Measurements from ENCODE around the gene TMEM143.
A peak's percentile ranks its signal among the peaks of the same experiment; 100 is the strongest.

Gene TMEM143

GRCh38 chr19:48365602-48366001, 1.9 kb upstream of the TMEM143 start:
- peaks cover 23% of the 10 kb centered on the region for H3K4me1 ChIP-seq (ENCODE audit: insufficient read depth, low read length)
- H3K79me2 ChIP-seq (ENCODE audit: insufficient read depth, low read length), result peaks cover 5% of the 10 kb centered on the region
- peaks cover 4% of the 10 kb centered on the region; the same call in 1 of the 2 replicates for H3K36me3 ChIP-seq (ENCODE audit: insufficient read depth, low read length)
- H4K20me1 ChIP-seq (ENCODE audit: insufficient read depth, low read length), result no peaks in the 10 kb centered on the region
- DNase-seq (no peak), ATAC-seq (ENCODE audit: insufficient read depth, low read depth) (no peak)
- no peak overlapping the region for H3K27ac ChIP-seq (ENCODE audit: low read length)
- no peak overlapping the region for H3K4me3 ChIP-seq (ENCODE audit: low read depth in 1 of 2, low read length in 2 of 2)
- peak overlapping the region; percentile 53 for H2AFZ ChIP-seq (ENCODE audit: low read depth, low read length)
- no peaks in the 10 kb centered on the region for H3K27me3 ChIP-seq (ENCODE audit: insufficient read depth, low read length, poor library complexity)
- no peak for TF ChIP-seq EZH2 (IDR thresholded peaks at IDR 0.05; ENCODE audit: borderline replicate concordance, low read depth, low read length, severe bottlenecking)
- TF ChIP-seq, protein P1, sequence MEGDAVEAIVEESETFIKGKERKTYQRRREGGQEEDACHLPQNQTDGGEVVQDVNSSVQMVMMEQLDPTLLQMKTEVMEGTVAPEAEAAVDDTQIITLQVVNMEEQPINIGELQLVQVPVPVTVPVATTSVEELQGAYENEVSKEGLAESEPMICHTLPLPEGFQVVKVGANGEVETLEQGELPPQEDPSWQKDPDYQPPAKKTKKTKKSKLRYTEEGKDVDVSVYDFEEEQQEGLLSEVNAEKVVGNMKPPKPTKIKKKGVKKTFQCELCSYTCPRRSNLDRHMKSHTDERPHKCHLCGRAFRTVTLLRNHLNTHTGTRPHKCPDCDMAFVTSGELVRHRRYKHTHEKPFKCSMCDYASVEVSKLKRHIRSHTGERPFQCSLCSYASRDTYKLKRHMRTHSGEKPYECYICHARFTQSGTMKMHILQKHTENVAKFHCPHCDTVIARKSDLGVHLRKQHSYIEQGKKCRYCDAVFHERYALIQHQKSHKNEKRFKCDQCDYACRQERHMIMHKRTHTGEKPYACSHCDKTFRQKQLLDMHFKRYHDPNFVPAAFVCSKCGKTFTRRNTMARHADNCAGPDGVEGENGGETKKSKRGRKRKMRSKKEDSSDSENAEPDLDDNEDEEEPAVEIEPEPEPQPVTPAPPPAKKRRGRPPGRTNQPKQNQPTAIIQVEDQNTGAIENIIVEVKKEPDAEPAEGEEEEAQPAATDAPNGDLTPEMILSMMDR (IDR thresholded peaks at IDR 0.05; ENCODE audit: borderline replicate concordance, extremely low read depth, low read length, poor library complexity, severe bottlenecking), result no peak
- H3K4me2 ChIP-seq (ENCODE audit: insufficient read depth, low read length), result no peak overlapping the region
- H3K9me3 ChIP-seq (ENCODE audit: insufficient read depth, low read length, severe bottlenecking), result no peaks in the 10 kb centered on the region
- H3K9ac ChIP-seq (ENCODE audit: low read depth, low read length), result no peak overlapping the region

GRCh38 chr19:48364598-48365348, 1.0 kb upstream of the TMEM143 start:
- Histone ChIP-seq H3K9ac (ENCODE audit: low read depth, low read length) (peak overlapping the region; percentile 56), H3K4me1 (ENCODE audit: insufficient read depth, low read length) (peaks cover 23% of the 10 kb centered on the region), H2AFZ (ENCODE audit: low read depth, low read length) (peak overlapping the region; percentile 86), H3K27ac (ENCODE audit: low read length) (peak overlapping the region; percentile 96), H3K36me3 (ENCODE audit: insufficient read depth, low read length) (peaks cover 4% of the 10 kb centered on the region), H3K27me3 (ENCODE audit: insufficient read depth, low read length, poor library complexity) (no peaks in the 10 kb centered on the region), H4K20me1 (ENCODE audit: insufficient read depth, low read length) (no peaks in the 10 kb centered on the region), H3K4me3 (ENCODE audit: low read depth in 1 of 2, low read length in 2 of 2) (peak overlapping the region in 1 of 2 experiments; percentile 53; a peak in 2 of 4 replicates), H3K4me2 (ENCODE audit: insufficient read depth, low read length) (peak overlapping the region; percentile 60), H3K79me2 (ENCODE audit: insufficient read depth, low read length) (peaks cover 5% of the 10 kb centered on the region), H3K9me3 (ENCODE audit: insufficient read depth, low read length, severe bottlenecking) (no peaks in the 10 kb centered on the region)
- TF ChIP-seq EZH2 (IDR thresholded peaks at IDR 0.05; ENCODE audit: borderline replicate concordance, low read depth, low read length, severe bottlenecking), result no peak
- TF ChIP-seq, protein P1 (IDR thresholded peaks at IDR 0.05; ENCODE audit: borderline replicate concordance, extremely low read depth, low read length, poor library complexity, severe bottlenecking), result no peak
- DNase-seq (no peak), ATAC-seq (ENCODE audit: insufficient read depth, low read depth) (no peak)

DNA sequence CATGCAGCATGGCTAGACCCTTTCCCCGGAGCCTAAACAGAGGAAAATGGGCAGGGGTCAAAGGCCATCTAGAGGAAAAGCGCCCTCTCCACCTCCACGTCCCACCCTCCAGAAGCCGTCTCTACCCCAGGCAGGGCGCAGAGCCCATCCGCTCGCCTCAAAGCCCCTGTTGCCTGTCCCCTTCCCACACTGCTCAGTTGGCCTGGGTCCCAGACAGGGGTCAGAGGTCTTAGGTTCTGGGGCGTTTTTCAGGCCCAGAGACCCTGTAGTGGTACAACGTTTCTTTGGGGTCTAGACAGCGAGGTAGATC, 285 bp downstream of the TMEM143 start:
- peak overlapping the region; percentile 91 for H2AFZ ChIP-seq (ENCODE audit: low read depth, low read length)

More for the DNA sequence above, 285 bp downstream of the TMEM143 start:
- DNase-seq (no peak), ATAC-seq (ENCODE audit: insufficient read depth, low read depth) (peak; percentile 18)
- H3K36me3 ChIP-seq (ENCODE audit: insufficient read depth, low read length), result peaks cover 4% of the 10 kb centered on the region
- H4K20me1 ChIP-seq (ENCODE audit: insufficient read depth, low read length), result no peaks in the 10 kb centered on the region
- peaks cover 5% of the 10 kb centered on the region for H3K79me2 ChIP-seq (ENCODE audit: insufficient read depth, low read length)
- TF ChIP-seq, protein P1 (IDR thresholded peaks at IDR 0.05; ENCODE audit: borderline replicate concordance, extremely low read depth, low read length, poor library complexity, severe bottlenecking), result no peak
- no peak for TF ChIP-seq EZH2 (IDR thresholded peaks at IDR 0.05; ENCODE audit: borderline replicate concordance, low read depth, low read length, severe bottlenecking)
- no peaks in the 10 kb centered on the region for H3K9me3 ChIP-seq (ENCODE audit: insufficient read depth, low read length, severe bottlenecking)
- peak overlapping the region; percentile 63 to 81 for H3K4me3 ChIP-seq (ENCODE audit: low read depth in 1 of 2, low read length in 2 of 2)
- H3K4me1 ChIP-seq (ENCODE audit: insufficient read depth, low read length), result peaks cover 23% of the 10 kb centered on the region
- peak overlapping the region; percentile 95 for H3K27ac ChIP-seq (ENCODE audit: low read length)
- peak overlapping the region; percentile 91 for H3K4me2 ChIP-seq (ENCODE audit: insufficient read depth, low read length)
- H3K27me3 ChIP-seq (ENCODE audit: insufficient read depth, low read length, poor library complexity), result no peaks in the 10 kb centered on the region
- H3K9ac ChIP-seq (ENCODE audit: low read depth, low read length), result peak overlapping the region; percentile 95

Measured in DND-41 (cell line).